HG03521 (cell line): ENCODE data around the gene FHAD1.
"Not testable (repeated sequence)": the region's sequence is repeated elsewhere in the genome, so short reads cannot be mapped to it uniquely, and the experiment has no call there.

Source experiments
- ATAC-seq: cut with Tn5 transposase; IDR thresholded peaks from one replicate; pipeline ENCODE4 v1.9.1; 2021; ENCODE audit warnings: mild to moderate bottlenecking, moderate library complexity; ENCODE audit not compliant: unreplicated experiment

The FHAD1 gene

GRCh38 chr1:15303935-15304334 is 56.9 kb downstream of the FHAD1 start:
- ATAC-seq: no peak

- no peak for ATAC-seq
Observed at GRCh38 chr1:15304708-15305467, 57.9 kb downstream of the FHAD1 start.

DNA sequence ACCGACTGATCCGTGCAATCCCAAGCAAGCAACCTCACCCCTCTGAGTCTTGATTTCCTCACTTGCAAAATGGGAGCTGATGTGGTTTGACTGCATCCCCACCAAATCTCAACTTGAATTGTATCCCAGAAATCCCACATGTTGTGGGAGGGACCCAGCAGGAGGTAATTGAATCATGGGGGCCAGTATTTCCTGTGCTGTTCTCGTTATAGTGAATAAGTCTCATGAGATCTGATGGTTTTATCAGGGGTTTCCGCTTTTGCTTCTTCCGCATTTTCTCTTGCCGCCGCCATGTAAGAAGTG is 58.4 kb downstream of the FHAD1 start:
- no peak for ATAC-seq

DNA sequence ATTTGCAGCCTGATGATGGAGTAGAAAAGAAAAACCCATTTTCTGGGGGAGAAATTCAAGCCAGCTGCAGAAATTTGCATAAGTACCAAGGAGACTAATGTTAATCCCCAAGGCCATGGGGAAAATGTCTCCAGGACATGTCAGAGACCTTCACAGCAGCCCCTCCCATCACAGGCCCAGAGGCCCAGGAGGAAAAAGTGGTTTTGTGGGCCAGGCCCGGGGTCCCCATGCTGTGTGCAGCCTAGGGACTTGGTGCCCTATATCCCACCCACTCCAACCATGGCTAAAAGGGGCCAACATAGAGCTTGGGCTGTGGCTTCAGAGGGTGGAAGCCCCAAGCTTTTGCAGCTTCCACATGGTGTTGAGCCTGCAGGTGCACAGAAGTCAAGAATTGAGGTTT is 59.3 kb downstream of the FHAD1 start:
- ATAC-seq: not testable (repeated sequence)

DNA sequence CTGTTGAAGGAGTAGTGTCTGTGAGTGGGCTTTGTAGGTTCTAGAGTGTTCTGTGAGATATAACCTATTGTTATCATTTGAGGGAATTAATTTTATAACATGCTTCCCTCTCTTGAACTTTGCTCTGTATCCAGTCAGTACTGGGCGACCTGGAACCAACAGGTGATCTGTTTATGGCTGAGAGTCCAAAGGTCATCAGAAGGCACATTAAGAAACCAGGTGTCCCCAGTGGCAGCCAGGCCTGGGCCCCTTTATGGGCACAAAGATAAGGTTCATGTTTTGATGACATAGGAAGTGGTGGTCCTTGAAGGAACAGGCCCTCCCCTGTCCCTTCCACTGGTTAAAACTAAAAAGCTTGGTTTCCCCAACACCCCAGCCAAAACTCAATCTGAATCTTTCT is 61.1 kb downstream of the FHAD1 start:
- ATAC-seq: no peak

- ATAC-seq: no peak
Observed at GRCh38 chr1:15308621-15309027, 61.6 kb downstream of the FHAD1 start.

- no peak for ATAC-seq
Observed at GRCh38 chr1:15309687-15310086, 62.7 kb downstream of the FHAD1 start.

GRCh38 chr1:15310544-15310943 is 63.5 kb downstream of the FHAD1 start:
- ATAC-seq: no peak

GRCh38 chr1:15311122-15311822 is 64.2 kb downstream of the FHAD1 start:
- ATAC-seq: no peak

GRCh38 chr1:15311880-15312279 is 64.9 kb downstream of the FHAD1 start:
- ATAC-seq: no peak

- no peak for ATAC-seq
Observed at GRCh38 chr1:15312626-15313411, 65.8 kb downstream of the FHAD1 start.

GRCh38 chr1:15314328-15315281 is 67.6 kb downstream of the FHAD1 start:
- no peak for ATAC-seq

- ATAC-seq: no peak
Observed at GRCh38 chr1:15315815-15316214, 68.8 kb downstream of the FHAD1 start.

DNA sequence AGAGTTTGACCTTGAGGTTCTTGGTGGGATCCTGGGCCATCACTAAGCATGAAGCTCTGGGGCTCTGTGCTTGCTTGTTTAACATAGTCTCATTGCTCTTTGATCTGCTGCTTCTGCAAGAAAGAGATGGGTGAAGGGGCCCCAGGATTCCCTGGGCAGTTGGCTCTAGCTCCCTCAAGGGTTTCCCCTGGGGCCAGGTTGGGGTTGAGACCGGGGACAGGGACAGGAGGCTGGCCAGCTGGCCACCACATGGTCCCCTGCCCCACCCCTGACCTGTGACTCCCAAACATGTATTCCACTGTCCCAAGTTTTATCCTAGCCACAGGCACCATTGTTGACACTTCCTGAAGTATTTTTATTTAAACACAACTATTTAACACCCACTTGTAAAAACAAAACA is 69.5 kb downstream of the FHAD1 start:
- ATAC-seq: no peak

DNA sequence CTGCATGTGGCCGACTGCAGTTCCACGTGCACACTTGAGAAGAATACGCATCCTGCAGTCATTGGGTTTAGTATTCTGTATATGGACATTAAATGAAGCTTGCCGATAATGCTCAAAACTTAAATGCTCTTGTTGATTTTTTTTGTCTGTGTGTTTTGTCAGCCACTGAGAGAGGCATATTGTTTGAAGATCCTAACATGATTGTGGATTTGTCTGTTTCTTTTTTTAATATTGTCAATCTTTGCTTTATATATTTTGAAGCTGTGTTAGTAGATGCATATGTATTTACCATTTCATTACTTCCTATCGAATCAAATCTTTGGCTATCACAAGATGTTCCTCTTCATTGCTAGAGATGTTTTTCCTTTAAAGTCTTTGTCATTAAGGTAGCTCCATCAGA is 73.2 kb downstream of the FHAD1 start:
- ATAC-seq: no peak

DNA sequence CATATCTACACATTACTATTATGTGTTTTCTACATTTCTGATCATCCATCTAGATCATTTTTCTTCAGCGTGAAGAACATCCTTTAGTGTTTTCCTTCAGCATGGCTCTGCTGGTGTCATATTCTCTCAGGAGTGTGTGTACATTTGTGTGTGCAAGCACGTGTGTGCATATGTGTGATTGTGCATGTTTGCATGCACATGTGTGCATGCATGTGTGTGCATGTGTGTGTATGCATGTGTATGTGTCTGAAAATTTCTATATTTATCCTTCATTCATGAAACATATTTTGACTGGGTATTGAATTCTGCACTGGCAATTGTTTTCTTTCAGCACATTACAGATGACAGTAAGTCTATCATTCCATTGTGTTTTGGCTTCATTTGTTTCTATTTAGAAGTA is 74.6 kb downstream of the FHAD1 start:
- ATAC-seq: no peak

GRCh38 chr1:15322648-15323350 is 75.8 kb downstream of the FHAD1 start:
- ATAC-seq: no peak

- ATAC-seq: no peak
Observed at GRCh38 chr1:15323351-15323988, 76.4 kb downstream of the FHAD1 start.

DNA sequence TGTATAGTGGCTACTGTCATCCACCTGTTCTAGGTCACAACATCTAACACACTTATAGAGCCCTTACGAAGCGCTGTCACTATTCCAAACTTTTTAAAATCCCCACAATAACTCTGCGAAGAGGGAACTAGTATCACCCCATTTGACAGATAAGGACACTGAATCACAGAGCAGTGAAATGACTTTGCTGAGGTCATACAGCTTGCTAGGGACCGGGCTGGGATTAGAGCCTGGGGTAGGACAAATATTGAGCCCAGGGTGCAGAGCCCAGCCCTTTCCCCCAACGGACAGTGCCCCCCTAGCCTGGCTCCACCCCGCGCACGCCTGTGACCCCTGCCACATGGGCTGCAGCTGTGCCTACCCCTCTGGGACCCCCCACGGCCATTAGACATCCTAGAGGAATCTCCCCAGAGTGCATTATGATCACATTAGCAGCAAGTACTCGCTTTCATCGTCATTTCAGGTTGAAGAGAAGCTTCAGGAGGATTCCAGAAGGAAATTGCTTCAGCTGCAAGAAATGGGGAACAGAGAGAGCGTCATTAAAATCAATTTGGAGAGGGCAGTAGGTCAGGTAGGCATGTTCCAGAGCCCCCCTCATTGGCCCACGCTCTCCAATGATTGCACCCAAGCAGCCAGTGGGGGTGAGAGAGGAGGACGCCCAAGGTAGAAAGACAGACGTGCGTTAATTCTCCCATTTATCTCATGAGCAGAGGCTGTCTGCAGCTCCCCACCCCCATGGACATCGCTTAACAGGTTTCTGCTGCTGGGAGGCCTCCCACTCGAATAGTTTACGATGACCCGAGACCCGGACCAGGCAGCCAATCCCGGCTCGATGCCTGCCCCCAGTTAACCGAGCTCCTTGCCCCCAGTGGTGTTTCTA is 77.2 kb downstream of the FHAD1 start:
- ATAC-seq: no peak
